CD1c-positive myeloid dendritic cell (primary cell): Measurements from ENCODE around the gene GTF2A1.

Experiments used
- DNase-seq: peaks from one replicate; pipeline ENCODE4 v3.0.0-alpha.2; 2016; ENCODE audit errors: extremely low spot score

The GTF2A1 gene

GRCh38 chr14:81178063-81178462, 42.7 kb downstream of the GTF2A1 start:
- peak; percentile 35 for DNase-seq

GRCh38 chr14:81177225-81177624, 43.5 kb downstream of the GTF2A1 start:
- no peak for DNase-seq

GRCh38 chr14:81176241-81176640, 44.5 kb downstream of the GTF2A1 start:
- DNase-seq = peak; percentile 87

GRCh38 chr14:81172881-81173280, 47.9 kb downstream of the GTF2A1 start:
- no peak for DNase-seq

- peak; percentile 68 for DNase-seq
Measured at GRCh38 chr14:81172353-81172752, 48.4 kb downstream of the GTF2A1 start.

GRCh38 chr14:81170829-81171195, 49.9 kb downstream of the GTF2A1 start:
- DNase-seq = no peak

GRCh38 chr14:81170104-81170828, 50.5 kb downstream of the GTF2A1 start:
- peak; percentile 89 for DNase-seq

- peak; percentile 69 for DNase-seq
Measured at GRCh38 chr14:81169711-81170103, 51.1 kb downstream of the GTF2A1 start.

- DNase-seq = no peak
Measured at GRCh38 chr14:81169267-81169666, 51.5 kb downstream of the GTF2A1 start.

GRCh38 chr14:81166121-81166520, 54.6 kb downstream of the GTF2A1 start:
- DNase-seq = no peak

- DNase-seq = no peak
Measured at GRCh38 chr14:81165188-81165587, 55.6 kb downstream of the GTF2A1 start.

GRCh38 chr14:81164167-81164774, 56.5 kb downstream of the GTF2A1 start:
- peak; percentile 48 for DNase-seq

GRCh38 chr14:81162941-81163340, 57.8 kb downstream of the GTF2A1 start:
- peak; percentile 65 for DNase-seq

GRCh38 chr14:81161749-81162148, 59.0 kb downstream of the GTF2A1 start:
- DNase-seq = no peak

- no peak for DNase-seq
Measured at GRCh38 chr14:81161088-81161487, 59.7 kb downstream of the GTF2A1 start.

- peak; percentile 39 for DNase-seq
Measured at GRCh38 chr14:81157431-81157830, 63.3 kb downstream of the GTF2A1 start.

GRCh38 chr14:81153187-81153586, 67.6 kb downstream of the GTF2A1 start:
- no peak for DNase-seq

GRCh38 chr14:81148635-81149034, 72.1 kb downstream of the GTF2A1 start:
- DNase-seq = no peak

GRCh38 chr14:81147140-81147897, 73.4 kb downstream of the GTF2A1 start:
- DNase-seq = no peak

- DNase-seq = no peak
Measured at GRCh38 chr14:81144824-81145603, 75.7 kb downstream of the GTF2A1 start.

GRCh38 chr14:81143793-81144192, 77.0 kb downstream of the GTF2A1 start:
- no peak for DNase-seq

- DNase-seq = peak; percentile 57
Measured at GRCh38 chr14:81141426-81141825, 79.3 kb downstream of the GTF2A1 start.
